GM12872 (cell line): ENCODE data around the gene MUC3A.

Source experiments
- TF ChIP-seq, protein P1 (sequence below): IDR thresholded peaks from 3 replicates; pipeline ENCODE4 v1.5.1; 2011; ENCODE audit warnings: low read depth, mild to moderate bottlenecking, low read length, moderate library complexity; ENCODE audit not compliant: insufficient read depth

Gene MUC3A

DNA sequence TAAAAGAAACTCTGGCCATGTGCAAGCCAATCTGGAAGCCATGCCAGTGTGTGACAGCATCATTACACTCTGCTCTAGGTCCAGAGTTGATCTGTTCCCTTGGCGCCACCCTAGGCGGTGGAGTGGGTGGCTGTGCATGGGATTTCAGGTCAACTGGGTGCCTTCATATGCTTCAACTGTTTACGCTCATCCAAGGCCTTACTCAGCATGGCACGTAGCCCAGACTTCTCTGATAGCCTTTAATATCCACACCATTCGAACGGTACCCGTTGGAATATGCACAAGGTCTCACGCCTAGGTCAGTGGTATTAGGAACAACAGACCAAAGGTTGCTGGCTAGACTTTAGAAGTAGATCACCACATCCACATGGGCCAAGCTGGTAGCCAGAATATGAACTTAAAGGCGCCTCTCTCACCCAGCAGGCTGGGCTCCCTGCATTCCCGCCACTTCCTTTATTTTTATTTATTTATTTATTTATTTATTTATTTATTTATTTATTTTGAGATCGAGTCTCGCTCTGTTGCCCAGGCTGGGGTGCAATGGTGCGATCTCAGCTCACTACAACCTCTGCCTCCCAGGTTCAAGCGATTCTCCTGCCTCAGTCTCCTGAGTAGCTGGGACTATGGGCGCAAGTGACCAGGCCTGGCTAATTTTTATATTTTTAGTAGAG, 35.0 kb upstream of the MUC3A start:
- TF ChIP-seq, protein P1, sequence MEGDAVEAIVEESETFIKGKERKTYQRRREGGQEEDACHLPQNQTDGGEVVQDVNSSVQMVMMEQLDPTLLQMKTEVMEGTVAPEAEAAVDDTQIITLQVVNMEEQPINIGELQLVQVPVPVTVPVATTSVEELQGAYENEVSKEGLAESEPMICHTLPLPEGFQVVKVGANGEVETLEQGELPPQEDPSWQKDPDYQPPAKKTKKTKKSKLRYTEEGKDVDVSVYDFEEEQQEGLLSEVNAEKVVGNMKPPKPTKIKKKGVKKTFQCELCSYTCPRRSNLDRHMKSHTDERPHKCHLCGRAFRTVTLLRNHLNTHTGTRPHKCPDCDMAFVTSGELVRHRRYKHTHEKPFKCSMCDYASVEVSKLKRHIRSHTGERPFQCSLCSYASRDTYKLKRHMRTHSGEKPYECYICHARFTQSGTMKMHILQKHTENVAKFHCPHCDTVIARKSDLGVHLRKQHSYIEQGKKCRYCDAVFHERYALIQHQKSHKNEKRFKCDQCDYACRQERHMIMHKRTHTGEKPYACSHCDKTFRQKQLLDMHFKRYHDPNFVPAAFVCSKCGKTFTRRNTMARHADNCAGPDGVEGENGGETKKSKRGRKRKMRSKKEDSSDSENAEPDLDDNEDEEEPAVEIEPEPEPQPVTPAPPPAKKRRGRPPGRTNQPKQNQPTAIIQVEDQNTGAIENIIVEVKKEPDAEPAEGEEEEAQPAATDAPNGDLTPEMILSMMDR: no peak

- TF ChIP-seq, protein P1: no peak
These were observed 34.4 kb upstream of the MUC3A start for GRCh38 chr7:100914879-100915447.

- TF ChIP-seq, protein P1: no peak
These were observed 28.3 kb upstream of the MUC3A start for GRCh38 chr7:100921039-100921438.

- TF ChIP-seq, protein P1: no peak
These were observed 19.5 kb upstream of the MUC3A start for GRCh38 chr7:100929808-100930174.

DNA sequence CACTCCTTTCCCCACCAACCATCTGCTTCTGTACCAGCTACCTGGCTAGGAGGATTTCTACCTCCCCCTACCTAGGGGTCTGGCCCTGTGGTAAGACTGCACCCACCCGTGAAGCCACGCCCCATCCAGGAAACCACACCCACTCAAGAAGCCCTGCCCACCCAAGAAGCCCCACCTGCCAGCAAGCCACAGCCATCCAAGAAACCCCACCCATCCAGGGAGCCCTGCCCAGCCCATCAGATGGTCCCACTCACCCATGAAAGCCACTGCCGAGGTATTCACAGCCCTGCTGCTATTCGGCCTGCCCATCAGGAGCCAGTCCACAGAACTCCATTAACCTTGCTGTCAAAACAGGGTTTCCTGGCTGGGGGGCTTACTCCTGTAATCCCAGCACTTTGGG, 15.6 kb upstream of the MUC3A start:
- TF ChIP-seq, protein P1: no peak

DNA sequence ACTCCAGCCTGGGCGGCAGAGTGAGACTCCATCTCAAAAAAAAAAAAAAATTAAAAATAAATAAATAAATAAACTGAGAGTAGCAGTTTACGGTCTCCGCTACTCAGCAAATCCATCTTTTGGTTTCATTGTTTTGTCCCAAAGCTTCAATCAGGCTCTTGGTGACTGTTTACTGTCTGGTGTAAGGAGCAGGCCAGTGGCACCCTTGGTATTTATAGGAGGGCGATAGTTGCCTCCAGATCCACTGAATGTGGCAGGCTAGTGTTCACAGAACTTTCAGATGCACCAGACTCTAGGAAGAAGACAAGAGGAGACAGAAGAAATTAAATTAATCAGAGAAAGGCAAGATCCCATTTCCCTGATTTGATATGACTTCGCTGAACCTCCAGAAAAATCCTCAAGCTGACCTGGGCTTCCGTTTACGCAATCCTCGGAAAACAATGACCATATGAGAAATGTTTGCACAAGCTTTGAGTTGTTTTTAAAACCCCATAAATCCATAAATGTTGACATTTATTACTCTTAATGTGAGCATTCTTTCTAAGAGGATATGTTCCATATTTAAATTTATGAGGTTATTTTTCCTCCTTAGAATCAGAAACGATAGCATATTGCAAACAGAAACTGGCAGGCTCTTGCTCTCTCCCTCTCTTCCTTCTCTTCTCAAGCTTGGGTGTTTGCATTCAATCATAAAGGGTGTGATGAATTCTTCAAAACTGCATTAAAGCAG, 7.1 kb upstream of the MUC3A start:
- TF ChIP-seq, protein P1: no peak

GRCh38 chr7:100943693-100944092, 5.6 kb upstream of the MUC3A start:
- TF ChIP-seq, protein P1: no peak
